ENCODE measurements around the gene C1orf116.
A peak's percentile ranks its signal among the peaks of the same experiment; 100 is the strongest.

C1orf116 gene

GRCh38 chr1:207006914-207007313, 25.6 kb downstream of the C1orf116 start:
- no peak for DNase-seq
- no peaks in the 10 kb centered on the region for H3K9me3 Mint-ChIP-seq
- no peak overlapping the region for H3K4me3 Mint-ChIP-seq
- no peak for ATAC-seq
- no peak overlapping the region for H3K27ac Mint-ChIP-seq
- peaks cover 6% of the 10 kb centered on the region for H3K27me3 Mint-ChIP-seq
- H3K4me1 Mint-ChIP-seq = no peaks in the 10 kb centered on the region

- ATAC-seq (no peak), DNase-seq (no peak)
- H3K4me3 Mint-ChIP-seq = no peak overlapping the region
- H3K4me1 Mint-ChIP-seq = no peaks in the 10 kb centered on the region
- no peaks in the 10 kb centered on the region for H3K9me3 Mint-ChIP-seq
- no peaks in the 10 kb centered on the region for H3K27me3 Mint-ChIP-seq
- H3K27ac Mint-ChIP-seq = no peak overlapping the region
Measured at GRCh38 chr1:207006083-207006482, 26.5 kb downstream of the C1orf116 start.

GRCh38 chr1:207004931-207005830, 27.4 kb downstream of the C1orf116 start:
- no peaks in the 10 kb centered on the region for H3K9me3 Mint-ChIP-seq
- ATAC-seq = peak; percentile 60
- peak; percentile 9 to 20 for DNase-seq
- no peaks in the 10 kb centered on the region for H3K27me3 Mint-ChIP-seq
- H3K4me3 Mint-ChIP-seq = no peak overlapping the region
- no peaks in the 10 kb centered on the region for H3K4me1 Mint-ChIP-seq
- no peak overlapping the region for H3K27ac Mint-ChIP-seq

- ATAC-seq (no peak), DNase-seq (no peak)
- no peak overlapping the region for H3K27ac Mint-ChIP-seq
- H3K9me3 Mint-ChIP-seq = no peaks in the 10 kb centered on the region
- no peaks in the 10 kb centered on the region for H3K27me3 Mint-ChIP-seq
- no peaks in the 10 kb centered on the region for H3K4me1 Mint-ChIP-seq
- H3K4me3 Mint-ChIP-seq = no peak overlapping the region
Measured at GRCh38 chr1:207003210-207003609, 29.3 kb downstream of the C1orf116 start.

GRCh38 chr1:207002724-207003146, 29.8 kb downstream of the C1orf116 start:
- DNase-seq = no peak
- Mint-ChIP-seq H3K4me3 (no peak overlapping the region), H3K4me1 (no peaks in the 10 kb centered on the region), H3K9me3 (no peaks in the 10 kb centered on the region), H3K27me3 (no peaks in the 10 kb centered on the region), H3K27ac (no peak overlapping the region)
- no peak for ATAC-seq

GRCh38 chr1:207001492-207002245, 30.9 kb downstream of the C1orf116 start:
- no peaks in the 10 kb centered on the region for H3K9me3 Mint-ChIP-seq
- ATAC-seq = no peak
- no peak overlapping the region for H3K27ac Mint-ChIP-seq
- H3K4me3 Mint-ChIP-seq = no peak overlapping the region
- DNase-seq = no peak
- H3K4me1 Mint-ChIP-seq = no peaks in the 10 kb centered on the region
- H3K27me3 Mint-ChIP-seq = no peaks in the 10 kb centered on the region

- H3K4me3 Mint-ChIP-seq = no peak overlapping the region
- no peaks in the 10 kb centered on the region for H3K9me3 Mint-ChIP-seq
- no peaks in the 10 kb centered on the region for H3K27me3 Mint-ChIP-seq
- no peaks in the 10 kb centered on the region for H3K4me1 Mint-ChIP-seq
- H3K27ac Mint-ChIP-seq = no peak overlapping the region
- DNase-seq (no peak), ATAC-seq (no peak)
Measured at GRCh38 chr1:207000651-207001291, 31.8 kb downstream of the C1orf116 start.

GRCh38 chr1:206998816-206999215, 33.7 kb downstream of the C1orf116 start:
- H3K4me3 Mint-ChIP-seq = no peak overlapping the region
- no peaks in the 10 kb centered on the region for H3K9me3 Mint-ChIP-seq

GRCh38 chr1:206992790-206993189, 39.8 kb downstream of the C1orf116 start:
- ATAC-seq = no peak
- no peaks in the 10 kb centered on the region for H3K4me1 Mint-ChIP-seq
- H3K4me3 Mint-ChIP-seq = no peak overlapping the region
- H3K9me3 Mint-ChIP-seq = no peaks in the 10 kb centered on the region
- peaks cover 32% of the 10 kb centered on the region for H3K27me3 Mint-ChIP-seq
- DNase-seq = no peak
- no peak overlapping the region for H3K27ac Mint-ChIP-seq

More at GRCh38 chr1:206998816-206999215, 33.7 kb downstream of the C1orf116 start:
- ATAC-seq (no peak), DNase-seq (no peak)
- H3K27me3 Mint-ChIP-seq = peaks cover 8% of the 10 kb centered on the region
- H3K27ac Mint-ChIP-seq = no peak overlapping the region
- no peaks in the 10 kb centered on the region for H3K4me1 Mint-ChIP-seq

- no peaks in the 10 kb centered on the region for H3K9me3 Mint-ChIP-seq
- peaks cover 29% of the 10 kb centered on the region for H3K27me3 Mint-ChIP-seq
- H3K4me1 Mint-ChIP-seq = no peaks in the 10 kb centered on the region
- H3K27ac Mint-ChIP-seq = no peak overlapping the region
- ATAC-seq (no peak), DNase-seq (no peak)
- H3K4me3 Mint-ChIP-seq = no peak overlapping the region
Measured at GRCh38 chr1:206987873-206988272, 44.7 kb downstream of the C1orf116 start.

GRCh38 chr1:206986885-206987284, 45.7 kb downstream of the C1orf116 start:
- Mint-ChIP-seq H3K9me3 (no peaks in the 10 kb centered on the region), H3K27me3 (peaks cover 26% of the 10 kb centered on the region), H3K27ac (no peak overlapping the region), H3K4me1 (no peaks in the 10 kb centered on the region), H3K4me3 (no peak overlapping the region)
- no peak for DNase-seq
- no peak for ATAC-seq

GRCh38 chr1:206986402-206986801, 46.2 kb downstream of the C1orf116 start:
- no peak for DNase-seq
- no peak overlapping the region for H3K27ac Mint-ChIP-seq
- no peak overlapping the region for H3K4me3 Mint-ChIP-seq
- no peak for ATAC-seq
- H3K4me1 Mint-ChIP-seq = no peaks in the 10 kb centered on the region
- peaks cover 24% of the 10 kb centered on the region for H3K27me3 Mint-ChIP-seq
- no peaks in the 10 kb centered on the region for H3K9me3 Mint-ChIP-seq

- Mint-ChIP-seq H3K9me3 (no peaks in the 10 kb centered on the region), H3K4me1 (no peaks in the 10 kb centered on the region), H3K27ac (no peak overlapping the region), H3K4me3 (no peak overlapping the region), H3K27me3 (peaks cover 35% of the 10 kb centered on the region)
- DNase-seq (no peak), ATAC-seq (no peak)
Measured at GRCh38 chr1:206985162-206985749, 47.3 kb downstream of the C1orf116 start.

GRCh38 chr1:206982216-206982615, 50.3 kb downstream of the C1orf116 start:
- ATAC-seq (peak; percentile 88), DNase-seq (peak; percentile 58 to 60)
- no peaks in the 10 kb centered on the region for H3K9me3 Mint-ChIP-seq
- H3K4me3 Mint-ChIP-seq = no peak overlapping the region
- peaks cover 28% of the 10 kb centered on the region for H3K27me3 Mint-ChIP-seq
- H3K27ac Mint-ChIP-seq = no peak overlapping the region
- H3K4me1 Mint-ChIP-seq = no peaks in the 10 kb centered on the region

- DNase-seq = no peak
Measured at GRCh38 chr1:206979379-206980043, 53.0 kb downstream of the C1orf116 start.

More at GRCh38 chr1:206979379-206980043, 53.0 kb downstream of the C1orf116 start:
- peaks cover 28% of the 10 kb centered on the region for H3K27me3 Mint-ChIP-seq
- H3K4me1 Mint-ChIP-seq = no peaks in the 10 kb centered on the region
- no peak overlapping the region for H3K27ac Mint-ChIP-seq
- no peak overlapping the region for H3K4me3 Mint-ChIP-seq
- no peaks in the 10 kb centered on the region for H3K9me3 Mint-ChIP-seq
- ATAC-seq = no peak

Measured in stimulated activated naive CD8-positive, alpha-beta T cell treated with anti-CD3 and anti-CD28 coated beads, Interleukin-15, amount 100 ng/mL, for 72 hours (primary cell).